HG02885 (cell line): ENCODE measurements around the gene RNU11.
"Not testable (repeated sequence)": the region's sequence is repeated elsewhere in the genome, so short reads cannot be mapped to it uniquely, and the experiment has no call there.

Experiments
- ATAC-seq: cut with Tn5 transposase; IDR thresholded peaks from one replicate; pipeline ENCODE4 v1.9.1; 2021; ENCODE audit warnings: mild to moderate bottlenecking; ENCODE audit not compliant: unreplicated experiment, poor library complexity

Gene RNU11

DNA sequence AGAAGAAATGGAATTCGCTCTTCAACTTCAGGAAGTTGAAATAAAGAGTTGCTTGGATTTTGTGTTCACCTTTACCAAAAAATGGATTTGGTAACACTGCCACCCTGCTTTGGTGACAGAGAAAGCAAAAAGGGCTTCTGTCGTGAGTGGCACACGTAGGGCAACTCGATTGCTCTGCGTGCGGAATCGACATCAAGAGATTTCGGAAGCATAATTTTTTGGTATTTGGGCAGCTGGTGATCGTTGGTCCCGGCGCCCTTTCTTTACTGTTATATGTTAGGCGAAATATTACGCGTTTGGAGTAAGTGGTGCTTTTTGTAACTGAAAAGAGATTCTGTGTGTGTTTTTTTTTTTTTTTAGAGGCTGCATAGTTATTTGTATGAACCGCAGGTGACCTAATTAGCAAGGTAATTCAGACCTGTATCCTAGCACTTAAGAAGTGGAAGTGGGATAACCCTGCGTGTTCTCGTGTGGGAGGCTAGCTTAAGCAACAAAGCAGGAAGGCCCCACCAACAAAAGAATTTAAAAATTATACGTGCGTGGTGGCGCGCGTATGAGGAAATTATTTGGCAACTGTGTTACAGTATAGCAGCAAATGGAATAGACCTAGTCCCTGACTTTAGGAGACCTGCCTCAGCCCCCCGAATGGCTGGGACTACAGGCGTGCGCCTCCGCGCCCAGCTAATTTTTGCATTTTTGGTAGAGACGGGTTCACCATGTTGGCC lies at the start of gene RNU11:
Gene RNU11, plus strand, starts transcription at position 127 of the 725 bp plus-strand sequence.
- peak; percentile 66 for ATAC-seq

DNA sequence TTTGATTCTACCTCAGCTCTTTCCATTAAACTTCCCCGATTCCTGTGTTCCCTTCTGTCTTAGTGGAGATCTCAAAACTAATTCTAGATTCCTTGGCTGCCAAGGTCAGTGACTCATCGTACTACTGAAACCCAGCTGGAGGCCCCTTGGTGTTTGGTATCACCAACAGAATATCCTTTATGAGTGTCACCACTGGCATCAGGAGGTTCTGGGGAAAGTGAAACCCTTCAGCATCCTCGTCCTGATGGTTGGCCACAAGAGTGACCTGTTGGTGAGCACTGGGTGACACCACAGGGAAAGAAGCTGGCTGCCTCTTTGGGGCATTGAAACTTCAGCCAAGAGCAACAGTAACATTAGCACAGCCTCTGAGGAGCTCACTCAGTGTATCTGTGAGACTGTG lies 46.7 kb upstream of the RNU11 start:
- no peak for ATAC-seq

DNA sequence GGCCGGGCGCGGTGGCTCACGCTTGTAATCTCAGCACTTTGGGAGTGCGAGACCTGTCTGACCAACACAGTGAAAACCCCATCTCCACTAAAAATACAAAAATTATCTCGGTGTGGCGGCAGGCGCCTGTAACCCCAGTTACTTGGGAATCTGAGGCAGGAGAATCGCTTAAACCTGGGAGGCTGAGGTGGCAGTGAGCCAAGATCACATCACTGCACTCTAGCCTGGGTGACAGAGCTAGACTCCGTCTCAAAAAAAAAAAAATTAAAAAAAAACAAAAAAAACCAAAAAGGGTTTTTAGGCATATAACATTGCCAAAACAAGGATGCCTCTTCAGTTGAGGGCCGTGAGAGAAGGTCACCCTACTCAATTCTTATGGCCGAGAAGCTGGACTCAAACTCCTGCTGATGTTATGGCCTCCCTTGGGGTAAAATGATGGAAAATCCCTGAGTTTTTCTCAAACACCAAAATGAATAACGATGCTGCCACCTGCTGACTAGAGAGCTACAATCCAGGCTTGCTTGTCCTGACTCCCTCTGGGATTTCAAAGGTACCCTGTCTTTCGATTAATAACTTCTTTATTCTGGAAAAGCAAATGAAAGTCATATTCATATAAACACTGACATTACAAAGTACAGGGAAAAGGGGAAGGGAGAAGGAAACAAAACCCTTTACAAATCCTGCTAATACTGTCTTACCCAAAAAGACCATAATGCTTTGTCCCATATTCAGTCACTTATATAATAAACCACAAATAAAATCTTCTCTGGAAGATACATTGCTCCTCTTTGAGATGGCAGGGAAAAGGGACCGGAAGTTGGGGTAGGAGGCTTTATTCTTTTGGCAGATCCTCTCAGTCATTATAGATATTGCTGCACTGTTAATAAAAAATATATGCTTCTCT lies 45.6 kb upstream of the RNU11 start:
- ATAC-seq = no peak

DNA sequence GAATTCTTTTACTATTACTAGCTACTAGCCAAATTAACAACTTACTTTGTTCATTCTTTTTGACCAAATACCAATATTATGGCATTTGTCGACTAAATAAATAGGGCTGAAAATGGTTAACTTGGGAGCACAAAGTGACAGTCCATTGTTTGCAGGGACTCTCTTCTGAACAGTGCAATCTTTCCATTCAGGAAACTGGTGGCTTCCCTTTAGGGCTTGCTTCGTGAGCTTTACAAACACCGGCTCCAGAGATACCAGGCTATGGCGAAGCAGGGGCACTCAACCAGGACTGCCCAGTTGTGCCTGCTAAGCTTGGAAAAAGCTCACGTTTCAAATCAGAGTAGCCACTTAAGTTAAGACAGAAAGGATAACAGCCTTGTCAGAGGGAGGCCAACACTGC lies 44.0 kb upstream of the RNU11 start:
- no peak for ATAC-seq

DNA sequence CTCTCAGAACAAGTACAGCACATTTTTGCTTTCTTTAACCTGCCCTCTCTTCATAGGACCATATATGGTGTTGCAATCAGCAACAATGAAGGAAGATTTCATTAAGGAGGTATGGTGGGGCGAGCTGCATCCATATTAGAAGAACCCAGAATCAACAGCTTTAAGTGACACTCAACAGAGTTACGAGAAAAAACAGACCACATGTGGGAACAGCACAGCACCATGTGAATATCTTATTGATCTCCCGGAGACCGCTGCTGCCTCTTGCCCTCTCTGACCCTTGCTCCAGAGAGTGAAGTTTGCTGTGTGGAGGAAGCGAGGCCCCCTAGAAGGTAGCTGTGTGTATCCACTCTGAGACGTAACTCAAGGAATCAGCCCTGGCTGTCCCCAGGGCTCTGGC lies 43.4 kb upstream of the RNU11 start:
- ATAC-seq = no peak

DNA sequence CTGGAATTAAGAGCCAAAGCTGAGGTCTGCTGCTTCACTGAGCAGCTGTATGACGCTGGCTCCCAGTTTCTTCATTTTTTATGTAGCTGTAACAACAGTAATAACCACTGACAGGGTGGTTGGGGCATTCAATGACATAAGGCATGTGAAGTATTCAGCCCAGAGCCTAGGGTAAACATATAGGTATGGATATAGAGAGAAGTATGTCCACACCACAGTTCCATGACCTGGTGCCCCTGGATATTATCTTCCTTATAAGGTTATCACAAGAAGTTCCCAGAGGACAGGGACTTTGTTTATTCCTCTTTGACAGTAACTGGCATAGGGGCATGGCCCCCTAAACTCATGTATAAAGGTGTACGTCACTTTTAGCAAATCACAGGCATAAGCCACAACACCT lies 41.6 kb upstream of the RNU11 start:
- ATAC-seq = no peak

DNA sequence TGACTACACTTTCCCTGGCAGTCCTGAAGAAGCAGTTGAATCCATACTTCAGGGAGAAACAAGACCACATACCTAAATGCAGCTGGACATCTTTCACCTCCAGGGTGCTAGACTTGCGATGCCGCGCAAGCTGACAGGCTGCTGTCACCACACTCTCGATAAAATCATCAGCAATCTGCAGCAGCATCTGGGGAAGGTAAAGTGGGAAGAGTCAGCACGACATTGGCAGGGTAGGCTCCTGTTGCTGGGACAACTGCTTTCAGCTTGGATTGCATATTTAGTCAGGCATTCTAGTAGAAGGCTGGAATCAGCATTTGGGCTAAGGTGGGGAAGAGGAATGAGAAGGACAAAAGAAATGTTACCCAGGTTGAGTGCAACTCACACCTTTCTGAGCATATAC lies 35.2 kb upstream of the RNU11 start:
- ATAC-seq = no peak

DNA sequence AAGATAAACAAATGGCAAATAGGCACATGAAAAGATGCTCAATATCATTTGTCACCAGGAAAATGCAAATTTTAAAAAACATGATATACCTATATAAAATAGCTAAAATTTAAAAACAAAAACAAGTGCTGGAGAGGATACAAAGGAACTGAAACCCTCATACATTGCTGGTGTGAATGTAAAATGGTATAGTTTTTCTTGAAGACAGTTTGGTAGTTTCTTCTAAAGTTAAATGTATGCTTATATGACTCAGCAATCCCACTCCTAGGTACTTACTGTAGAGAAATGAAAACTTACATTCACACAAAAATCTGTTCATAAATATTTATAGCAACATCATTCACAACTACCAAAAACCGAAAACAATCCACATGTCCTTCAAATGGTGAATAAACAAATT lies 16.7 kb upstream of the RNU11 start:
- no peak for ATAC-seq

DNA sequence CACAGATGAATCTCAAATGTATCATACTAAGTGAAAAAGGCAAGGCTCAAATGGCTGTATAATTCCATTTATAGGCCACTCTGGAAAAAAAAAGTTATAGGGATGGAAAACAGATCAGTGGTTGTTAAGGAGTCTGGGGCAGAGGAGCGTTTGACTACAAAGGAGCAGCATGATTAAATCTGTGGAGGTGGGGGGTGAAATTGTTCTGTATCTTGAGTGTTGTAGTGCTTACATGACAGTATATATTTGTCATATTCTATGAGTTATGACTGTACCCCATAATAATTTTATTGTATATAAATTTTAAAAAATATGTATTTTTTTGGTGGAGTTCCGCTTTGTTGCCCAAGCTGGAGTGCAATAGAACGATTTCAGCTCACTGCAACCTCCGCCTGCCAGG lies 15.8 kb upstream of the RNU11 start:
- no peak for ATAC-seq

DNA sequence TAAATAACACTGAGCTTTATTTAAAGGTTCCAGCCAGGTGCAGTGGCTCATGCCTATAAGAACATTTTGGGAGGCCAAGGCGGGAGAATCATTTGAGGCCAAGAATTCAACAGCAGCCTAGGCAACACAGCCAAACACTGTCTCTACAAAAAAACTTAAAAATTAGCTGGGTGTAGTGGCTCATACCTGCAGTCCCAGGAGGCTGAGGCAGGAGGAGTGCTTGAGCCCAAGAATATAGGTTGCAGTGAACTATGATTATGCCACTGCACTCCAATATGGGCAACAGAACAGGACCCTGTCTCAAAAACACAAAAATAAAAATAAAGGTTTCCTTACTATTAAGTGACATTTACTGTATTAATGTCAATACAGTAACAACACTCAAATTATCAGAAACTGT lies 7.6 kb upstream of the RNU11 start:
- ATAC-seq = no peak

DNA sequence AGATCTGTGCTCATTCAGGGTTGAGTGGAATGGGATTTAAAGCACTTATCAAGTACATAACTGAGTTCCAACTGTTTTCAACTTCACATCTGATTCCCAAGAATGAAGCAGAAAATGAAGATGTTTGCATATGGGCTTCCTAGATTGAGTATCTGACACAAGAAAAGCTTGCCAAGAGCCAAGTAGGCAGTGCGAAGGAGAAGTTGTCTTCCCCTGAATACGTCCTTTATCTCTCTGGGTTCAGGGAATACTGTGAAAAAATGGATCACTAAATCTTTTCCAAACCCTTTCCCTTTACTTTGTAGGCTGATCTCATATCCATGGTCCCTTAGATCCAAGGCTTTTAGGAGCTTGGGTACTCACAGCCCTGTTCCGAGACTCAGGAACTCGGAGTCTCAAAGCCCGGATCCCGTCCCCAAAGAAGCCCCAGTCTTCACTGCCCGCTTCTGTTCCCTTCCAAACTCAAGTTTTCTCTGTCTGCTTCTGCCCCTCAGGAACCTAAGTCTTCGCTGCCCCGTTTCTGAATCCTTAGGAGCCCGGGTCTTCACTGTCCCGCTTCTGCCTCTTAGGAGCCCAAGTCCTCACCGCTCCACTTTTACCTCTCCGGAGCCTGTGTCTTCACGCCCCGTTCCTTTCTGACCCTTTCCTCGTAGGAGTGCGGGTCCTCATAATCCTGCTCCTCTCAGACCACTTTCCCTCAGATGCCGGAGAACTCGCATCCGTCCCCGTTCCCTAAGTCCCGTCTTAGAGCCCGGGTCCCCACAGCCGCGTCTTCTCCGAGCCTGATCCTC lies 6.1 kb upstream of the RNU11 start:
- peak; percentile 17 for ATAC-seq

DNA sequence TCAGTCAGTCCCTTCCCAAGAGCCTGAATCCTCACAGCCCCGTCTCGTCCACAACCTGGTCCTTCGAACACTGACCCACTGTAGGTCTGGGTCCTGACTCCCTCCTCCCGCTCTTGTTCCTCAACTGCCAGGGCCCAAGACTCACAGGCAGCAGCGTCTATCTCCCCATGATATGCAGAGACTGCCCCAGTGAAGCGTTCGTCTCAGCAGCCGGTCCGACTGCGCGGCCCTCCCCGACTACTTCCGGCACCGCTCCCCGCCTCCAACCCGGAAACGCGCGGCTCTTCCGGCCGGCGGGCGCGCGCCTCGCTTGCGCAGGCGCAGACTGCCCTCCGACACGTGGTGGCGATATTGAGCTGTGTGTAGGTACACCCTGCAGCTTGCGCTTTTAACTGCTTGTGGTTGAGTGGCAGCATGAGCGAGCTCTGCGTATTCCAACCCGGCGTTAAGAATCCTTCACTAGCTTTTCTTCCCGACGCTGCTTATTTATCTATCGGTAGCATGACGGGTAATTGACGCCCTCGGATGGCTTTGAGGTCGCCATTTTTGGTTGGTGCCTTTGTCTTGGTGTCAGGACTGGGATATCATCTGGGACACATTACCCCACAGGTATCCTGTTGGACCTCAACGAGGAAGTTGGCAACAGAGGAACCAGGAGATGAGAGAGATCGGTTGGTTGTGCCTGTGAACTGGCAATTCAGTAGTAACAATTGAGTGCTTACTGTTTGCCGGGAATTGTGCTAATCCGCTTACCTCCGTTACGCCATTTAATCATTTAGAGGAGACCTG lies 5.4 kb upstream of the RNU11 start, which contains the start of gene TAF12:
Gene TAF12, minus strand, starts transcription at position 221 of the 789 bp plus-strand sequence. CDS start 20,986 bp downstream, outside the sequence.
- peak; percentile 87 for ATAC-seq

DNA sequence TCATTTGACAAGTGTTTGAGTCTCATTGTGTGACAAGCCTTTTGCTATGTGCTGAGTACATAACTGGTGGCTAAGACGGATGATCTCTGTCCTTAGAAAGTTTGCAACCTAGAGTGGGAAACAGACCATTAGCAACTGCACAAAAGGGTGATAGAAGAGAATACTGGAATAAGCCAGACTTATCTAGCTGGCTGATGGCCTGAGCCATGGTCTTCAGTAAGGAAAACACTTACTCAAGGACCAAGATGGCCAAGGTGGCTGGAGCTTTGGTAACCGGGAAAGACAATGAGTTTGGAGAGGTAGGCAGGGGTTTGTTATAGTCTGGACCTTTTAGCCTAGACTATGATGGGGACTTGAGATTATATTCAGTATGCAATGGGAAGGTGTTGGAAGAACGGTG lies 3.9 kb upstream of the RNU11 start:
- no peak for ATAC-seq

DNA sequence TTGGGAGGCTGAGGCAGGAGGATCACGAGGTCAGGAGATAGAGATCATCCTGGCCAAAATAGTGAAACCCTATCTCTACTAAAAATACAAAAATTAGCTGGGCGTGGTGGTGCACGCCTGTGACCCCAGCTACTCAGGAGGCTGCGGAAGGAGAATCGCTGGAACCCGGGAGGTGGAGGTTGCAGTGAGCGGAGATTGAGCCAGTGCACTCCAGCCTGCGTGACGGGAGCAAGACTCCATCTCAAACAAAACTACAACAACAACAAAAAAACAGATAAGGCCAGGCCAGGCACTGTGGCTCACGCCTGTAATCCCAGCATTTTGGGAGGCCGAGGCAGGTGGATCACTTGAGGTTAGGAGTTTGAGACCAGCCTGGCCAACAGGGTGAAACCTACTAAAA lies 3.0 kb upstream of the RNU11 start:
- not testable (repeated sequence) for ATAC-seq

DNA sequence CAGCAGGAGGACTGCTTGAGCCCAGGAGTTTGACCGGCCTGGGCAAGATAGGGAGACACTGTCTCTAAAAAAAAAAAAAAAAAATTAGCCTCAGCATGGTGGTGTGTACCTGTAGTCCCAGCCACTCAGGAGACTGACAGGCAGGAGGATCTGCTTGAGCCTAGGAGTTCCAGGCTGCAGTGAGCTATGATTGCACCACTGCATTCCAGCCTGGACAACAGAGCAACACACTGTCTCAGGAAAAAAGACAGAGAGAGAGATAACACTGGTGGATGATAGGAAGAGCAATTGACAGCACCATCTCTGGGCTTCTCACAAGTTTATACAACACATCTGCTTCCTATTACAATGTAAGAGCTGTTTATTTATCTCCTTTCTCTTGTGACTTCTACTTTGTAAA lies 2.4 kb upstream of the RNU11 start:
- no peak for ATAC-seq

DNA sequence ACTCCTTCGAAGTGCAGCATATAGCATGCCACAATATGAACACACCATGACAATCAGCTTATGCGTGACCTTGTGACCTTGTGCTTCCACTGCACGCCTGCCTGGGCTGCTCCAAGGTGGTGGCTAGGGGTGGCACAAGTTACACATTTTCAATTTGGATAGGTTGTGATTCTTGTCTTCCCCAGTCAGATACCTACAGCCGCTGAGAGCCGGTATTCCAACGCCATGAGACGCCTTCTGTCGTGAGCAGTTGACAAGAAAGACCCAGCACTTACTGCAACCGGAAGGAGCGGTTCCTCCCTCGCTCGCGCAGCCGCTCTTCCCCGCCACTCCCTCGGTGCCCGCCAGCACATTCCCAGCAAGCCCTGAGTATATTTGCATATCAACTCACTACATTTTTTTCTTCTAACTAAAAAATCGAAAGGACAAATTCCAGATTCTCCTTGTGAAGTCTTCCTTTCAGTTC lies 359 bp upstream of the RNU11 start:
- peak; percentile 67 for ATAC-seq

DNA sequence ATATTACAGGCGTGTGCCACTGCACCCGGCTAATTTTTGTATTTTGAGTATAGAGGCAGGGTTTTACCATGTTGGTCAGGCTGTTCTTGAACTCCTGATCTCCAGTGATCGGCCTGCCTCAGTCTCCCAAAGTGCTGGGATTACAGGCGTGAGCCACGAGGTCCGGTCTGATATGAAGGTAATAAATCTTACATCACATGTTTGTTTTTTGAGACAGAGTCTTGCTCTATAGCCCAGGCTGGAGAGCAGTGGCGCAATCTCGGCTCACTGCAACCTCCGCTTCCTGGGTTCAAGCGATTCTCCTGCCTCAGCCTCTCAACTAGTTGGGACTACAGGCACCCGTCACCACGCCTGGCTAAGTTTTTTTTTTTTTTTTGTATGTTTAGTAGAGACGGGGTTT lies 4.7 kb downstream of the RNU11 start:
- ATAC-seq = not testable (repeated sequence)

DNA sequence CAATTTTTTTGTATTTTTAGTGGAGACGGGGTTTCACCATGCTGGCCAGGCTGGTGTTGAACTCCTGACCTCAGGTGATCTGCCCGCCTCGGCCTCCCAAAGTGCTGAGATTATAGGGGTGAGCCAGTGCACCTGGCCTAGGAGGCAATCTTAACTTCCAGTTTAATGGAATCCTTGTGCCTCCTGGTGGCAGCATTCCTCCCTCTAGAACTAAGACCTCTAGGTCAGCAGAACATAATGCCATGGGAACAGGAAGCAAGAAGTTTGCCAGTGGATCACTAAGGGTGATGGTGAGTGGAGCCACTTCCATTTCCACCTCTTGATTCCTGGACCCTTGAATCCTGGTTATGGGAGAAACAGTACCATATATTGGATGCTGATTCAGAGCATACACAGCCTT lies 5.5 kb downstream of the RNU11 start:
- ATAC-seq = not testable (repeated sequence)

DNA sequence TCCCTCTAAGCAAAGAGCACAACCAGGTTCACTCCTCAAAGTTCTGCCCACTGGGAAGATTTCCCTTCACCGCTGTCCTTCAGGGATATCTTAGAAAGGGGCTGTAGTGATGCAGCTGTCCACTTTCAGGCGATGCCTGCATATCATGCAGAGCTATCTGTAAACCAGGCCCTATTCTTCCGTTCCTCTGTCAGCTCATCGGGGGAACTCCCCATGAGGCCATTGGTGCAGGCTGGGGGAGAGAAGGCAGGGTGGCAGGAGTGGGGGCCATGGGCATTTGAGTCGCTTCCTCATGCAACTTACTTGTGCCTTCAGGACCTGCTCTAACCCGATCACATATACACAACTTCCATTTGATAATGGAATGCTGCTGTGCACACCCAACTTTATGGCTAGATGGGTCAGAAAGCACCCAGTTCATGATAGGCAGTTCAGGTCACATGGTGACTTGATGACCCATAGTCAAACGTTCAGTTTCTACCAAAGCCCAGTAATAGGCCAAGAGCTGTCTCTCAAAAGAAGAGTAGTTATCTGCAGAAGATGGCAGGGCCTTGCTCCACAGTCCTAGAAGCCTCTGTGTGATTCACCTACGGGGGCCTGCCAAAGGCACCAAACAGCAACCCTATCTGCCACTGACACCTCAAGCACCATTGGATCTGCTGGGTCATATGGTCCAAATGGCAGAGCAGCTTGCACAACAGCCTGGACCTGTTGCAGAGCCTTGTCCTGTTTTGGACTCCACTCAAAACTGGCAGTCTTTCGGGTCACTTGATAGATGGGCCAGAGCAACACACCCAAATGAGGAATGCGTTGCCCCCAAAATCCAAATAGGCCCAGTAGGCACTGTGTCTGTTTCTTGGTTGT lies 7.3 kb downstream of the RNU11 start:
- ATAC-seq = not testable (repeated sequence)
